Measurements from ENCODE around the gene GTF3C5.
"Not testable (repeated sequence)": the region's sequence is repeated elsewhere in the genome, so short reads cannot be mapped to it uniquely, and the experiment has no call there.

The GTF3C5 gene

DNA sequence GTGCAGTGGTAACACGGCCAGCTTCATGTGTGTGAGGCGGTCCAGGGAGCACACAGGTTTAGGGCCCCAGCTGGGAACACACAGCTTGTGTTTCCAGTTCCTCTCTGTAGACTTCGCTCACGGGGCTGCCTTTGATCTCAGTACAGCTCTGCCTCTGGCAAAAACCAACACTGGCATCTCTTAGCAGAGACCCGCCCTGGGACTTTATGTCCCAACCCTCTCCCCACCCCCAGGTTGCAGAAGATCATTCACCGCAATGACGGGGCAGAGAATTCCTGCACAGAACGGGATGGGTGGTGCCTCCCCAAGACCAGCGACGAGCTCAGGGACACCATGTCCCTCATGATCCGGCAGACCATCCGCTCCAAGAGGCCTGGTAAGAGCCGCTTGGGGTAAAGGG, 25.7 kb downstream of the GTF3C5 start:
- no peak for DNase-seq

DNA sequence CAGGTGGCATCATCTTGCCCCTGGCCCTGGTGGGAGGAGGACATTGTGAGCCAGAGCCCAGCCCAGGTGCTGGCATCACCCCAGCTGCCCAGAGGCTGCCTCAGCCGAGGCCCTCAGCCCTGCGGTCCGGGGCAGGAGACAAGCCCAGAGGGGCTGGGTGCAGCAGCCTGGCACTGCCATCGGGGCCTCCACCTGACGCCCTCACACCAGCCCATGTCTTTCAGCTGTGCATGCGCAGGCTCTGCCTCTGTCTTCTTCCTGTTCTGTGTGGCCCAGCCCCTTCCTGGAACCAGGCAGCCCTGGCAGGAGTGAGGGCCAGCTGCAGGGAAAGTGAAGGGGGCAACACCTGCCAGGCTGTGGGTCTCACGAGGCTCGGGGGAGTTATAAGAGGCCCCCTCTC, 26.2 kb downstream of the GTF3C5 start:
- DNase-seq, result peak in 2 of 4 experiments; percentile 8 to 33

DNA sequence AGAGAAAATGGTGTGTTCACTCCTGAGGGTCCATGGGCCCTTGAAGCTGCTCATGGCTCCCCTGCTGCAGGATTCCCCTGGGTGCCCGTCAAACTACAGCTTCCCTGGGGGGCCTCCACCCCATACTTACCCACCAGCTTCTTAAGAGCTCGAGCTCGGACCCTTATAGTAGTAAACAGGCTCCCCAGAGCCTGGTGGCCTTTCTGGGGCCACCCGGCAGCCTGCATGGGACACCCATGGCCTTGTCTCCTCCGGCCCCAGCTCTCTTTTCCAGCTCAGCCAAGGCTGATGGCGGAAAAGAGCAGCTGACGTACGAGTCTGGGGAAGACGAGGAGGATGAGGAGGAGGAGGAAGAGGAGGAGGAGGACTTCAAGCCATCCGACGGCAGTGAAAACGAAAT, 26.8 kb downstream of the GTF3C5 start:
- DNase-seq, result no peak

DNA sequence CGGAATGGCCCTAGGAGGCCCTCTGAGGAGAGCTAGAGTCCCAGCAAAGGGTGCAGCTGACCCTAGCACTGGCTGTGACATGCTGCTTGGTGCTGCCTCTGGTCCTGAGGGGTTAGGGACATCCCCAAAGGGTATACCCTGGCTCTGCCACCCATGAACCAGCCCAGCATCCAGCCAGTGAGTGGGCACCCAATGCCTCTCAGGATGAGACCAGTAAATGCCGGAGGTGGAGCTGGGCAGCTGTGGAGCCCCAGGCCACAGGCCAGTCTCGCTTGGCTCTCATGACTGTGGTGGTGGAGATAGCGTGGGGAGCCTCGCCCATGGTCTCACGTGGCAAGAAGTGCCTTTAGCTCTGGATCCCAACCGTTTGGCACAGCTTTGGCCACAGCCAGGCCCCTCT, 27.3 kb downstream of the GTF3C5 start:
- no peak for DNase-seq

DNA sequence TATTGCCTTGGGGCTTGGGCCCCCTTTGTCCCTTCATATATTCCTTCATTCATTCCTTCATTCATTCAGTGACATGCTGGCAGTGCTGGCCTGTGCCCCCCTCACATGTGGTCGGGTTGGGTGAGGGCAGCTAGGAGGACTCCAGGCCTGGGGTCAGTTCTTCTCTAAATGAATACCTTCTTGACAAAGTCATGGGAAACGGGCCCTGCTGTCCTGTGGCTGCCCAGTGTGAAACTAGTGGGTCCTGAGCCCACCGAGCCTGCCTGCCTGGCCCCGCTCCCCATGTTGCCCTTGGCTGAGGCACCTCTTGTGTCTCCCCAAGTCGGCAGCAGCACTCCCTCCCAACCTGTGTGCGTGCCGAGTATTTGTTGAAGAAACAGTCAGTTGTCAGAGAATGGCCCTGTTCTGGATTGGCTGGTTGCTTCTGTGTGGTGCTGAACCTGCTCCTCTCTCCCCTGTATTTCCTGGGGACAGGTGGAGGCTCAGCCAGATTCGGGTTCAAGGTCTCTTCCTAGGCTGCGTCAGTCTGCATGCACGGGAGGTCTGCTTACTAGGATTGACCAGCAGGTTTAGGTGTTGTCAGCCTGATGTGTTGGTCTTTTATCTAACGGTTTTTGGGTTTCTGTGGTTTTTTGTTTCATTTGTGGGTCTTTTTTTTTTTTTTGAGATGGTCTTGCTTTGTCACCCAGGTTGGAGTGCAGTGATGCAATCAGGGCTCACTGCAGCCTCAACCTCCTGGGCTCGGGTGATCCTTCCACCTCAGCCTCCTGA, 27.9 kb downstream of the GTF3C5 start:
- DNase-seq, result no peak

DNA sequence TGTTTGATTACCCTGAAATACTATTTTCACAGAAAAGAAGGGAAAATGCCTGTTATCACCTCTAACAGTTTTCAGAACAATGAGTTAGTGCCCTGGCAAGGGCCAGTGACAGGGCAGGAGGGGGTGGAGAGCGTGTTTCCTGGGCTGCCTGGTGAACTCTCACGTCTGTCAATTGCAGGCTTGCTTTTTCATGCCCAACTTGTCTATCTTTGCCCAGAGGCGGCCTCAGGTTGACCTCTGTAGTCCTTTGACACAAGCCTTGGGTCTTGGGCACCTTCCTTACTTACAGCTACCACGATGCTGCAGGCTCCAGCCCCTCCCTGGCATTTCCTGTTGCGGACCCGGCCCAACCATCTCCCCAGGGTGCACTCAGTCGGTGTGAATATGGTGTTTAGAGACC, 28.8 kb downstream of the GTF3C5 start:
- no peak for DNase-seq

DNA sequence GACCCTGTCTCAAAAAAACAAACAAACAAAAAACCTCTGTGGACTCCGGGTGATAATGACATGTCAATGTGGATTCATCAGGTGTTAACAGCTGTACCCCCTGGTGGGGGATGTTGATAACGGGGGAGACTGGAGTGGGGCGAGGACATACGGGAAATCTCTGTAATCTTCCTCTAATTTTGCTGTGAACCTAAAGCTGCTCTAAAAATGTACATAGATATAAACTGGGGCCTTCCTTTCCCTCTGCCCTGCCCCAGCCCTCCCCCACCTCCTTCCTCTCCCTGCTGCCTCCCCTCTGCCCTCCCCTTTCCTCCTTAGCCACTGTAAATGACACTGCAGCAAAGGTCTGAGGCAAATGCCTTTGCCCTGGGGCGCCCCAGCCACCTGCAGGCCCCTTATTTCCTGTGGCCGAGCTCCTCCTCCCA, 29.6 kb downstream of the GTF3C5 start:
- DNase-seq, result no peak

DNA sequence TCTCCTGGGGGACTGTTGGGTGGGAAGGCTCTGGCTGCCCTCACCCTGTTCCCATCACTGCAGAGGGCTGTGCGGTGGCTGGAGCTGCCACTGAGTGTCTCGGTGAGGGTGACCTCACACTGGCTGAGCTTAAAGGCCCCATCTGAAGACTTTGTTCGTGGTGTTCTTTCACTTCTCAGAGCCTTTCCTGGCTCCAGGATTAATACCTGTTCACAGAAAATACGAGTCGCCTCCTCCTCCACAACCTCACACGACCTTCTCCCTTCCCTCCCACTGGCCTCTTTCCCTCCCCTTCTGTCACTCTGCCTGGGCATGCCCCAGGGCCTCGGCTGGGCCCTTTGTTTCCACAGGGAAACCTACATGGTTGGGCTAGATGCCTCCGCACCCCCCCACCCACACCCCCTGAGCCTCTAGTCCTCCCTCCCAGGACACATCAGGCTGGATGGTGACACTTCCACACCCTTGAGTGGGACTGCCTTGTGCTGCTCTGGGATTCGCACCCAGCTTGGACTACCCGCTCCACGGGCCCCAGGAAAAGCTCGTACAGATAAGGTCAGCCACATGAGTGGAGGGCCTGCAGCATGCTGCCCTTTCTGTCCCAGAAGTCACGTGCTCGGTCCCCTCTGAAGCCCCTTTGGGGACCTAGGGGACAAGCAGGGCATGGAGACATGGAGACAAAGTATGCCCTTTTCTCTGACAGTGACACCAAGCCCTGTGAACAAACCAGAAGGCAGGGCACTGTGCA, 30.4 kb downstream of the GTF3C5 start:
- DNase-seq, result not testable (repeated sequence)

DNA sequence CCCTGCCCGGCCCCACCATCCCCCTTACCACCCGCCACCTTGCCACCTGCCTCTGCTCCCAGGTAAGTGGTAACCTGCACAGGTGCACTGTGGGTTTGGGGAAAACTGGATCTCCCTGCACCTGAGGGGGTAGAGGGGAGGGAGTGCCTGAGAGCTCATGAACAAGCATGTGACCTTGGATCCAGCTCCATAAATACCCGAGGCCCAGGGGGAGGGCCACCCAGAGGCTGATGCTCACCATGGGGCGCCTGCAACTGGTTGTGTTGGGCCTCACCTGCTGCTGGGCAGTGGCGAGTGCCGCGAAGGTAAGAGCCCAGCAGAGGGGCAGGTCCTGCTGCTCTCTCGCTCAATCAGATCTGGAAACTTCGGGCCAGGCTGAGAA, 31.0 kb downstream of the GTF3C5 start, which contains the start of gene CEL:
CEL (plus strand) TSS at position 218 of the 382 bp plus-strand sequence; CDS start at position 240, 22 bp downstream.
- DNase-seq, result not testable (repeated sequence)

DNA sequence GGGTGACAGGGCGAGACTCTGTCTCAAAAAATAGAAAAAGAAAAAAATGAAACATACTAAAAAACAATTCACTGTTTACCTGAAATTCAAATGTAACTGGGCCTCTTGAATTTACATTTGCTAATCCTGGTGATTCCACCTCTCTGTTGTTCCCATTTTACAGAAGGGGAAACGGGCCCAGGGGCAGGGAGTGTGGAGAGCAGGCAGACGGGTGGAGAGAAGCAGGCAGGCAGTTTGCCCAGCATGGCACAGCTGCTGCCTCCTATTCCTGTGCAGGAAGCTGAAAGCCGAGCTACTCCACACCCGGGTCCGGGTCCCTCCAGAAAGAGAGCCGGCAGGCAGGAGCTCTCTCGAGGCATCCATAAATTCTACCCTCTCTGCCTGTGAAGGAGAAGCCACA, 31.8 kb downstream of the GTF3C5 start:
- DNase-seq, result not testable (repeated sequence)

DNA sequence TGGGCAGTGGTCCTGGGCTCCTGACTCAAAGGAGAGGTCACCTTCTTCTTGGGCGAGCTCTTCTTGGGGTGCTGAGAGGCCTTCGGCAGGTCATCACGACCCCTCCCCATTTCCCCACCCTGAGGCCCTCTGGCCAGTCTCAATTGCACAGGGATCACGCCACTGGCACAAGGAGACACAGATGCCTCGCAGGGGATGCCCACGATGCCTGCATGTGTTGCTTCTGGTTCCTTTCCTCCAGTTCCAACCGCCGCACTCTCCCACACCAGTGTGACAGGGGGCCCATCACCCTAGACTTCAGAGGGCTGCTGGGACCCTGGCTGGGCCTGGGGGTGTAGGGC, 32.3 kb downstream of the GTF3C5 start:
- DNase-seq, result no peak

DNA sequence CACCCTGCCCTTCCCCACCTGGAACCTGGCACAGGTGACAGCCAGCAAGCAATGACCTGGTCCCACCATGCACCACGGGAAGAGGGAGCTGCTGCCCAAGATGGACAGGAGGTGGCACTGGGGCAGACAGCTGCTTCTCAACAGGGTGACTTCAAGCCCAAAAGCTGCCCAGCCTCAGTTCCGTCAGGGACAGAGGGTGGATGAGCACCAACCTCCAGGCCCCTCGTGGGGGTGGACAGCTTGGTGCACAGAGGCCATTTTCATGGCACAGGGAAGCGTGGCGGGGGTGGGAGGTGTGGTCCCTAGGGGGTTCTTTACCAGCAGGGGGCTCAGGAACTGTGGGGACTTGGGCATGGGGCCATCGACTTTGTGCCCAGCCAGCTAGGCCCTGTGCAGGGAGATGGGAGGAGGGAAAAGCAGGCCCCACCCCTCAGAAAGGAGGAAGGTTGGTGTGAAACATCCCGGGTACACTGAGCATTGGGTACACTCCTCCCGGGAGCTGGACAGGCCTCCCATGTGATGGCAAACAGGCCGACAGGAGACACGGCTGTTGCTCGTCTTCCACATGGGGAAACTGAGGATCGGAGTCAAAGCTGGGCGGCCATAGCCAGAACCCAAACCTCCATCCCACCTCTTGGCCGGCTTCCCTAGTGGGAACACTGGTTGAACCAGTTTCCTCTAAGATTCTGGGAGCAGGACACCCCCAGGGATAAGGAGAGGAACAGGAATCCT, 32.9 kb downstream of the GTF3C5 start:
- no peak for DNase-seq

DNA sequence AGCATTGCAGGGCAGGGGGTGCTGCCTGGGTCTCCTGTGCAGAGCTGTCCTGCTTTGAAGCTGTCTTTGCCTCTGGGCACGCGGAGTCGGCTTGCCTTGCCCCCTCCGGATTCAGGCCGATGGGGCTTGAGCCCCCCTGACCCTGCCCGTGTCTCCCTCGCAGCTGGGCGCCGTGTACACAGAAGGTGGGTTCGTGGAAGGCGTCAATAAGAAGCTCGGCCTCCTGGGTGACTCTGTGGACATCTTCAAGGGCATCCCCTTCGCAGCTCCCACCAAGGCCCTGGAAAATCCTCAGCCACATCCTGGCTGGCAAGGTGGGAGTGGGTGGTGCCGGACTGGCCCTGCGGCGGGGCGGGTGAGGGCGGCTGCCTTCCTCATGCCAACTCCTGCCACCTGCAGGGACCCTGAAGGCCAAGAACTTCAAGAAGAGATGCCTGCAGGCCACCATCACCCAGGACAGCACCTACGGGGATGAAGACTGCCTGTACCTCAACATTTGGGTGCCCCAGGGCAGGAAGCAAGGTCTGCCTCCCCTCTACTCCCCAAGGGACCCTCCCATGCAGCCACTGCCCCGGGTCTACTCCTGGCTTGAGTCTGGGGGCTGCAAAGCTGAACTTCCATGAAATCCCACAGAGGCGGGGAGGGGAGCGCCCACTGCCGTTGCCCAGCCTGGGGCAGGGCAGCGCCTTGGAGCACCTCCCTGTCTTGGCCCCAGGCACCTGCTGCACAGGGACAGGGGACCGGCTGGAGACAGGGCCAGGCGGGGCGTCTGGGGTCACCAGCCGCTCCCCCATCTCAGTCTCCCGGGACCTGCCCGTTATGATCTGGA, 33.7 kb downstream of the GTF3C5 start:
- DNase-seq, result no peak

DNA sequence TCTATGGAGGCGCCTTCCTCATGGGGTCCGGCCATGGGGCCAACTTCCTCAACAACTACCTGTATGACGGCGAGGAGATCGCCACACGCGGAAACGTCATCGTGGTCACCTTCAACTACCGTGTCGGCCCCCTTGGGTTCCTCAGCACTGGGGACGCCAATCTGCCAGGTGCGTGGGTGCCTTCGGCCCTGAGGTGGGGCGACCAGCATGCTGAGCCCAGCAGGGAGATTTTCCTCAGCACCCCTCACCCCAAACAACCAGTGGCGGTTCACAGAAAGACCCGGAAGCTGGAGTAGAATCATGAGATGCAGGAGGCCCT, 34.2 kb downstream of the GTF3C5 start:
- no peak for DNase-seq

DNA sequence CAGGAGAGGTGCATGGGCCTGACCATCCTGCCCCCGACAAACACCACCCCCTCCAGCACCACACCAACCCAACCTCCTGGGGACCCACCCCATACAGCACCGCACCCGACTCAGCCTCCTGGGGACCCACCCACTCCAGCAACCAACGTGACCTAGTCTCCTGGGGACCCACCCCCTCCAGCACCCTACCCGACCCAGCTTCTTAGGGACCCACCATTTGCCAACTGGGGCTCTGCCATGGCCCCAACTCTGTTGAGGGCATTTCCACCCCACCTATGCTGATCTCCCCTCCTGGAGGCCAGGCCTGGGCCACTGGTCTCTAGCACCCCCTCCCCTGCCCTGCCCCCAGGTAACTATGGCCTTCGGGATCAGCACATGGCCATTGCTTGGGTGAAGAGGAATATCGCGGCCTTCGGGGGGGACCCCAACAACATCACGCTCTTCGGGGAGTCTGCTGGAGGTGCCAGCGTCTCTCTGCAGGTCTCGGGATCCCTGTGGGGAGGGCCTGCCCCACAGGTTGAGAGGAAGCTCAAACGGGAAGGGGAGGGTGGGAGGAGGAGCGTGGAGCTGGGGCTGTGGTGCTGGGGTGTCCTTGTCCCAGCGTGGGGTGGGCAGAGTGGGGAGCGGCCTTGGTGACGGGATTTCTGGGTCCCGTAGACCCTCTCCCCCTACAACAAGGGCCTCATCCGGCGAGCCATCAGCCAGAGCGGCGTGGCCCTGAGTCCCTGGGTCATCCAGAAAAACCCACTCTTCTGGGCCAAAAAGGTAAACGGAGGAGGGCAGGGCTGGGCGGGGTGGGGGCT, 35.6 kb downstream of the GTF3C5 start:
- no peak for DNase-seq

DNA sequence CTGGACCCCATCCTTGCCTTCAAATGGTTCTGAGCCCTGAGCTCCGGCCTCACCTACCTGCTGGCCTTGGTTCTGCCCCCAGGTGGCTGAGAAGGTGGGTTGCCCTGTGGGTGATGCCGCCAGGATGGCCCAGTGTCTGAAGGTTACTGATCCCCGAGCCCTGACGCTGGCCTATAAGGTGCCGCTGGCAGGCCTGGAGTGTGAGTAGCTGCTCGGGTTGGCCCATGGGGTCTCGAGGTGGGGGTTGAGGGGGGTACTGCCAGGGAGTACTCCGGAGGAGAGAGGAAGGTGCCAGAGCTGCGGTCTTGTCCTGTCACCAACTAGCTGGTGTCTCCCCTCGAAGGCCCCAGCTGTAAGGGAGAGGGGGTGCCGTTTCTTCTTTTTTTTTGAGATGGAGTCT, 36.2 kb downstream of the GTF3C5 start:
- DNase-seq, result no peak

DNA sequence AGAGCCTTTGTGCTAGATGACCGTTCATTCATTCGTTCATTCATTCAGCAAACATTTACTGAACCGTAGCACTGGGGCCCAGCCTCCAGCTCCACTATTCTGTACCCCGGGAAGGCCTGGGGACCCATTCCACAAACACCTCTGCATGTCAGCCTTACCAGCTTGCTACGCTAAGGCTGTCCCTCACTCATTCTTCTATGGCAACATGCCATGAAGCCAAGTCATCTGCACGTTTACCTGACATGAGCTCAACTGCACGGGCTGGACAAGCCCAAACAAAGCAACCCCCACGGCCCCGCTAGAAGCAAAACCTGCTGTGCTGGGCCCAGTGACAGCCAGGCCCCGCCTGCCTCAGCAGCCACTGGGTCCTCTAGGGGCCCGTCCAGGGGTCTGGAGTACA, 37.0 kb downstream of the GTF3C5 start:
- DNase-seq, result no peak

DNA sequence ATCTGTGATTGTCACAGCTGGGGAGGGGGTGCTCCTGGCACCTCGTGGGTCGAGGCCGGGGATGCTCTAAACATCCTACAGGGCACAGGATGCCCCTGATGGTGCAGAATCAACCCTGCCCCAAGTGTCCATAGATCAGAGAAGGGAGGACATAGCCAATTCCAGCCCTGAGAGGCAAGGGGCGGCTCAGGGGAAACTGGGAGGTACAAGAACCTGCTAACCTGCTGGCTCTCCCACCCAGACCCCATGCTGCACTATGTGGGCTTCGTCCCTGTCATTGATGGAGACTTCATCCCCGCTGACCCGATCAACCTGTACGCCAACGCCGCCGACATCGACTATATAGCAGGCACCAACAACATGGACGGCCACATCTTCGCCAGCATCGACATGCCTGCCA, 37.6 kb downstream of the GTF3C5 start:
- not testable (repeated sequence) for DNase-seq

DNA sequence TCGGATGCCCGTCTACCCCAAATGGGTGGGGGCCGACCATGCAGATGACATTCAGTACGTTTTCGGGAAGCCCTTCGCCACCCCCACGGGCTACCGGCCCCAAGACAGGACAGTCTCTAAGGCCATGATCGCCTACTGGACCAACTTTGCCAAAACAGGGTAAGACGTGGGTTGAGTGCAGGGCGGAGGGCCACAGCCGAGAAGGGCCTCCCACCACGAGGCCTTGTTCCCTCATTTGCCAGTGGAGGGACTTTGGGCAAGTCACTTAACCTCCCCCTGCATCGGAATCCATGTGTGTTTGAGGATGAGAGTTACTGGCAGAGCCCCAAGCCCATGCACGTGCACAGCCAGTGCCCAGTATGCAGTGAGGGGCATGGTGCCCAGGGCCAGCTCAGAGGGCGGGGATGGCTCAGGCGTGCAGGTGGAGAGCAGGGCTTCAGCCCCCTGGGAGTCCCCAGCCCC, 39.7 kb downstream of the GTF3C5 start:
- not testable (repeated sequence) for DNase-seq

DNA sequence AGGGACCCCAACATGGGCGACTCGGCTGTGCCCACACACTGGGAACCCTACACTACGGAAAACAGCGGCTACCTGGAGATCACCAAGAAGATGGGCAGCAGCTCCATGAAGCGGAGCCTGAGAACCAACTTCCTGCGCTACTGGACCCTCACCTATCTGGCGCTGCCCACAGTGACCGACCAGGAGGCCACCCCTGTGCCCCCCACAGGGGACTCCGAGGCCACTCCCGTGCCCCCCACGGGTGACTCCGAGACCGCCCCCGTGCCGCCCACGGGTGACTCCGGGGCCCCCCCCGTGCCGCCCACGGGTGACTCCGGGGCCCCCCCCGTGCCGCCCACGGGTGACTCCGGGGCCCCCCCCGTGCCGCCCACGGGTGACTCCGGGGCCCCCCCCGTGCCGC, 40.2 kb downstream of the GTF3C5 start:
- DNase-seq, result not testable (repeated sequence)

DNA sequence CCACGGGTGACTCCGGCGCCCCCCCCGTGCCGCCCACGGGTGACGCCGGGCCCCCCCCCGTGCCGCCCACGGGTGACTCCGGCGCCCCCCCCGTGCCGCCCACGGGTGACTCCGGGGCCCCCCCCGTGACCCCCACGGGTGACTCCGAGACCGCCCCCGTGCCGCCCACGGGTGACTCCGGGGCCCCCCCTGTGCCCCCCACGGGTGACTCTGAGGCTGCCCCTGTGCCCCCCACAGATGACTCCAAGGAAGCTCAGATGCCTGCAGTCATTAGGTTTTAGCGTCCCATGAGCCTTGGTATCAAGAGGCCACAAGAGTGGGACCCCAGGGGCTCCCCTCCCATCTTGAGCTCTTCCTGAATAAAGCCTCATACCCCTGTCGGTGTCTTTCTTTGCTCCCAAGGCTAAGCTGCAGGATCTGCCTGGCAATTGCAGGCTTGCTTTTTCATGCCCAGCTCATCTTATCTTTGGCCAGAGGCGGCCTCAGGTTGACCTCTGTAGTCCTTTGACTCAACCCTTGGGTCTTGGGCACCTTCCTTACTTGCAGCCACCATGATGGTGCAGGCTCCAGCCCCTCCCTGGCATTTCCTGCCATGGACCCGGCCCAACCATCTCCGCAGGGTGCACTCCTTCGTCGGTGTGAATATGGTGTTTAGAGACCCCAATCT, 40.8 kb downstream of the GTF3C5 start:
- DNase-seq, result no peak

Data from activated naive CD4-positive, alpha-beta T cell (primary cell).